ENCODE data around the gene HACL1.

DNA sequence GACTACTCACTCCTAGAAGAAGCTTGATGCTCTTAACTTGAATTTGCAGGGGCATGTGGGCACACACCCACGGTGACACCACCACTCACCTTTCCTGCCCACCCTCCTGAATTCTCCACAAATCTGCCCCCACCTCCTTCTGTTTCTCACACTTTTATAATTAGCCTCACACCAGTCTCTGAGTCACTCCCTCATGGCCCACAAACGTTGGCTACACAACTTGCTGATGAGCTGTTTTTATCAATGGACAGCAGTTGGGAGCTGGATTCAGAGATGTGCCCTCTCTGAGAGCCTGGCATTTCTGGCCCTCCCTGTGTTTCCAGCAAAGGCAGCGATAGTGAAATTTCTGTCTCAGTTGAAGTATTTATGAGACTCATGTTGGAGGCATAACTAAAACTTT is 81.2 kb downstream of the HACL1 start:
- TF ChIP-seq EZH2 (IDR thresholded peaks at IDR 0.05; ENCODE audit: borderline replicate concordance): no peak
- TF ChIP-seq, protein P1, sequence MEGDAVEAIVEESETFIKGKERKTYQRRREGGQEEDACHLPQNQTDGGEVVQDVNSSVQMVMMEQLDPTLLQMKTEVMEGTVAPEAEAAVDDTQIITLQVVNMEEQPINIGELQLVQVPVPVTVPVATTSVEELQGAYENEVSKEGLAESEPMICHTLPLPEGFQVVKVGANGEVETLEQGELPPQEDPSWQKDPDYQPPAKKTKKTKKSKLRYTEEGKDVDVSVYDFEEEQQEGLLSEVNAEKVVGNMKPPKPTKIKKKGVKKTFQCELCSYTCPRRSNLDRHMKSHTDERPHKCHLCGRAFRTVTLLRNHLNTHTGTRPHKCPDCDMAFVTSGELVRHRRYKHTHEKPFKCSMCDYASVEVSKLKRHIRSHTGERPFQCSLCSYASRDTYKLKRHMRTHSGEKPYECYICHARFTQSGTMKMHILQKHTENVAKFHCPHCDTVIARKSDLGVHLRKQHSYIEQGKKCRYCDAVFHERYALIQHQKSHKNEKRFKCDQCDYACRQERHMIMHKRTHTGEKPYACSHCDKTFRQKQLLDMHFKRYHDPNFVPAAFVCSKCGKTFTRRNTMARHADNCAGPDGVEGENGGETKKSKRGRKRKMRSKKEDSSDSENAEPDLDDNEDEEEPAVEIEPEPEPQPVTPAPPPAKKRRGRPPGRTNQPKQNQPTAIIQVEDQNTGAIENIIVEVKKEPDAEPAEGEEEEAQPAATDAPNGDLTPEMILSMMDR (IDR thresholded peaks at IDR 0.05; ENCODE audit: poor library complexity): no peak

All from hepatocyte (in vitro differentiated cells).